ENCODE data around the gene DAP.
A peak's percentile ranks its signal among the peaks of the same experiment; 100 is the strongest.
"Not testable (repeated sequence)": the region's sequence is repeated elsewhere in the genome, so short reads cannot be mapped to it uniquely, and the experiment has no call there.

Gene DAP

GRCh38 chr5:10631316-10631996, 129.6 kb downstream of the DAP start:
- H3K27ac ChIP-seq = peak overlapping the region; percentile 91
- peaks cover 68 to 74% of the 10 kb centered on the region in 2 experiments for H3K4me1 ChIP-seq (ENCODE audit: control insufficient read depth in 1 of 2, insufficient read depth in 1 of 2, low read depth in 1 of 2, low read length in 1 of 2)
- H3K36me3 ChIP-seq = no peaks in the 10 kb centered on the region
- H3K9me3 ChIP-seq = no peaks in the 10 kb centered on the region
- TF ChIP-seq CTCF (IDR thresholded peaks at IDR 0.05) = no peak
- H3K4me3 ChIP-seq (ENCODE audit: low read depth in 1 of 2, low read length in 1 of 2) = peak overlapping the region; percentile 51 to 53
- H3K27me3 ChIP-seq = no peaks in the 10 kb centered on the region

- peaks cover 70 to 74% of the 10 kb centered on the region in 2 experiments for H3K4me1 ChIP-seq (ENCODE audit: control insufficient read depth in 1 of 2, insufficient read depth in 1 of 2, low read depth in 1 of 2, low read length in 1 of 2)
- peak overlapping the region; percentile 91 for H3K27ac ChIP-seq
These were observed 130.3 kb downstream of the DAP start for GRCh38 chr5:10630744-10631143.

GRCh38 chr5:10630126-10630525, 130.9 kb downstream of the DAP start:
- Histone ChIP-seq H3K4me1 (ENCODE audit: control insufficient read depth in 1 of 2, insufficient read depth in 1 of 2, low read depth in 1 of 2, low read length in 1 of 2) (peaks cover 70 to 74% of the 10 kb centered on the region in 2 experiments), H3K4me3 (ENCODE audit: low read depth in 1 of 2, low read length in 1 of 2) (no peak overlapping the region), H3K27ac (no peak overlapping the region), H3K36me3 (no peaks in the 10 kb centered on the region), H3K27me3 (no peaks in the 10 kb centered on the region), H3K9me3 (no peaks in the 10 kb centered on the region)
- TF ChIP-seq CTCF (IDR thresholded peaks at IDR 0.05) = no peak

More at GRCh38 chr5:10630744-10631143, 130.3 kb downstream of the DAP start:
- H3K9me3 ChIP-seq; H3K4me3 ChIP-seq (ENCODE audit: low read depth in 1 of 2, low read length in 1 of 2); H3K27me3 ChIP-seq; H3K36me3 ChIP-seq: not testable (repeated sequence)

- Histone ChIP-seq H3K36me3 (no peaks in the 10 kb centered on the region), H3K27ac (no peak overlapping the region), H3K9me3 (no peaks in the 10 kb centered on the region), H3K4me1 (ENCODE audit: control insufficient read depth in 1 of 2, insufficient read depth in 1 of 2, low read depth in 1 of 2, low read length in 1 of 2) (peaks cover 70 to 74% of the 10 kb centered on the region in 2 experiments), H3K4me3 (ENCODE audit: low read depth in 1 of 2, low read length in 1 of 2) (no peak overlapping the region), H3K27me3 (no peaks in the 10 kb centered on the region)
- TF ChIP-seq CTCF (IDR thresholded peaks at IDR 0.05) = no peak
These were observed 131.4 kb downstream of the DAP start for GRCh38 chr5:10629682-10630081.
